HEK293 (cell line): Measurements from ENCODE around the gene PRG2.

ENCODE experiments used
- CTCF ChIA-PET: fragments of 350-600 bp; formaldehyde crosslinking; extraction: SDS; loops from one replicate; lab custom pipeline; 2021; ENCODE audit warnings: antibody characterized with exemption; lab: Yijun Ruan, JAX
- POLR2A ChIA-PET: fragments of 300-600 bp; formaldehyde crosslinking; extraction: SDS; loops from one replicate; lab custom pipeline; 2020; ENCODE audit warnings: antibody characterized with exemption, inconsistent platforms; lab: Yijun Ruan, JAX
- H3K27ac ChIP-seq: fragments of 200-500 bp; sonication (Bioruptor generic); 2 replicates; pipeline ENCODE4 v1.5.1; 2014; ENCODE audit warnings: low read depth, low read length, control low read depth, inconsistent platforms; ENCODE audit errors: extremely low read depth
- H3K36me3 ChIP-seq, 2 experiments: fragments of 200-500 bp in 1 of 2; sonication (Bioruptor generic) in 1 of 2; 1 replicate in 1 of 2; 2 replicates in 1 of 2; pipeline ENCODE4 v1.5.1; 2014 to 2017; ENCODE audit warnings: inconsistent platforms in 2 of 2, low read length in 2 of 2; ENCODE audit not compliant: control insufficient read depth in 2 of 2, insufficient read depth in 1 of 2
- H3K4me1 ChIP-seq: fragments of 200-500 bp; sonication (Bioruptor generic); 2 replicates; pipeline ENCODE4 v1.5.1; 2014; ENCODE audit warnings: mild to moderate bottlenecking, low read length, inconsistent platforms; ENCODE audit not compliant: control insufficient read depth, insufficient read depth
- H3K4me3 ChIP-seq: 2 replicates; pipeline ENCODE4 v1.5.1; 2011; ENCODE audit warnings: low read depth, mild to moderate bottlenecking, control low read depth, low read length, moderate library complexity
- H3K9me3 ChIP-seq: fragments of 200-500 bp; sonication (Bioruptor generic); 2 replicates; pipeline ENCODE4 v1.5.1; 2014; ENCODE audit warnings: low read depth, low read length, inconsistent platforms; ENCODE audit not compliant: control insufficient read depth, insufficient read depth
- CTCF ChIP-seq: fragments of 450-650 bp; formaldehyde crosslinking; IDR thresholded peaks from 2 replicates; pipeline ENCODE4 v1.5.1; 2016; ENCODE audit warnings: missing biosample characterization, missing genetic modification characterization
- GLIS1 ChIP-seq: fragments of 450-650 bp; formaldehyde crosslinking; IDR thresholded peaks from 2 replicates; pipeline ENCODE4 v1.5.1; 2016; ENCODE audit warnings: missing biosample characterization, missing genetic modification characterization
- PATZ1 ChIP-seq: fragments of 450-650 bp; formaldehyde crosslinking; IDR thresholded peaks from 2 replicates; pipeline ENCODE4 v1.5.1; 2016; ENCODE audit warnings: missing biosample characterization, missing genetic modification characterization
- PRDM10 ChIP-seq: fragments of 450-650 bp; formaldehyde crosslinking; IDR thresholded peaks from 2 replicates; pipeline ENCODE4 v1.5.1; 2016; ENCODE audit warnings: missing biosample characterization, missing genetic modification characterization
- ZNF184 ChIP-seq: fragments of 450-650 bp; IDR thresholded peaks from 2 replicates; pipeline ENCODE4 v1.5.1; 2018; ENCODE audit warnings: missing biosample characterization, mild to moderate bottlenecking, missing genetic modification characterization
- ZNF221 ChIP-seq: fragments of 450-650 bp; formaldehyde crosslinking; IDR thresholded peaks from 2 replicates; pipeline ENCODE4 v1.5.1; 2017; ENCODE audit warnings: missing biosample characterization, missing genetic modification characterization, borderline replicate concordance
- ZNF37A ChIP-seq: fragments of 450-650 bp; IDR thresholded peaks from 2 replicates; pipeline ENCODE4 v1.5.1; 2018; ENCODE audit warnings: missing biosample characterization, missing genetic modification characterization
- ZNF624 ChIP-seq: fragments of 450-650 bp; formaldehyde crosslinking; IDR thresholded peaks from 2 replicates; pipeline ENCODE4 v1.5.1; 2017; ENCODE audit warnings: missing biosample characterization, missing genetic modification characterization
- ZNF654 ChIP-seq: fragments of 450-650 bp; formaldehyde crosslinking; IDR thresholded peaks from 2 replicates; pipeline ENCODE4 v1.5.1; 2016; ENCODE audit warnings: low read depth, missing biosample characterization, missing genetic modification characterization
- TF ChIP-seq, protein P1 (sequence below): fragments of 450-650 bp; formaldehyde crosslinking; IDR thresholded peaks from 2 replicates; pipeline ENCODE4 v1.5.1; 2016; ENCODE audit warnings: missing biosample characterization, missing genetic modification characterization

Gene PRG2

GRCh38 chr11:57347336-57347735 is 43.1 kb downstream of the PRG2 start:
- ChIA-PET CTCF (interaction anchor here (0.9 to 2.5 kb wide), 3 partner anchors 110 to 453 kb away, joined by 3 to 20 read pairs (median 4); no protein-coding TSS in a partner anchor), POLR2A (no interaction called here)
- no peaks in the 10 kb centered on the region for H3K9me3 ChIP-seq
- H3K4me1 ChIP-seq, result no peaks in the 10 kb centered on the region
- peak; percentile 24; the same call in 1 of the 2 replicates for TF ChIP-seq GLIS1
- no peak for TF ChIP-seq ZNF37A (tag by site-specific recombination)
- no peak overlapping the region for H3K27ac ChIP-seq
- H3K4me3 ChIP-seq, result no peak overlapping the region
- H3K36me3 ChIP-seq, result no peaks in the 10 kb centered on the region

DNA sequence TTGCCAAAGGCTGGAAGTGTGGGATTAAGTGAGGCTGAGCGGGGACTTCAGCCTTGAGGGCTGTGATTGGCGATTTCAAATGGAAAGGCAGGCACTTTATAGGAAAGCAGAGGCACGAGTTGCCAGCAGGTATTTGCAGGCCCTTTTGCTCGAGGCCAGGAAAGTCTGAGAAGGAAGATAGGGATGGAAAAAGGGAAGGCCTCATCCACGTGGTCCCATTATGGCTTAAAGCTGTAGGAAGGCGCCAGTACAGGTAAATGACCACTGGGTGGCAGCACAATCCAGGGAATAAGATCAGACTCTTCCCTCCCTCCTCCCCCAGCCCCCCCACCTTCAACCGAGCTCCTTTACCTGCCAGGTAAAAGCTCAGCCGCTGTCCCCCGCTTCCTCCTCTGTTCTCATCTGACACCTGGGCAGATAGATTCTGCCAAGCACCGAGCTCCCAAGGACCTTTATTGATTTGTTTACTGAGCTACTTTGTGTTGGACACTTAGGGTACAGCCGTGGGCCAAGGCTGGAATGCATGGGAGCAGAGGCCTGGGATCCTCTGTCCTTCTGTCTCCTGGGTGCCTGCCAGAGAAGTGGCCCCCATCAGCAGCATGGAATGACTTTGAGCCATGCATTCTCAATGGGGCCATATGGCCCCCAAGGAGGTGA is 44.8 kb downstream of the PRG2 start:
- POLR2A ChIA-PET, result interaction anchor here (0.7 to 1.1 kb wide), 4 partner anchors 9 to 295 kb away, joined by 4 to 8 read pairs (median 6); partner anchors contain the start of gene SSRP1
- no peak overlapping the region for H3K27ac ChIP-seq
- TF ChIP-seq ZNF221 (tag by site-specific recombination) (no peak), PRDM10 (tag by site-specific recombination) (no peak), ZNF654 (peak; percentile 69), ZNF184 (tag by site-specific recombination) (no peak), CTCF (tag by site-specific recombination) (0 out of 2 replicates have a peak, but pooled peaks have one; percentile 26), ZNF624 (no peak), PATZ1 (0 out of 2 replicates have a peak, but pooled peaks have one; percentile 28)
- no peaks in the 10 kb centered on the region for H3K9me3 ChIP-seq
- H3K4me3 ChIP-seq, result no peak overlapping the region
- H3K4me1 ChIP-seq, result no peaks in the 10 kb centered on the region
- CTCF ChIA-PET, result interaction anchor here (0.5 to 2.0 kb wide), 23 partner anchors 9 to 1179 kb away, joined by 3 to 16 read pairs (median 4); no protein-coding TSS in a partner anchor
- H3K36me3 ChIP-seq, result no peaks in the 10 kb centered on the region

DNA sequence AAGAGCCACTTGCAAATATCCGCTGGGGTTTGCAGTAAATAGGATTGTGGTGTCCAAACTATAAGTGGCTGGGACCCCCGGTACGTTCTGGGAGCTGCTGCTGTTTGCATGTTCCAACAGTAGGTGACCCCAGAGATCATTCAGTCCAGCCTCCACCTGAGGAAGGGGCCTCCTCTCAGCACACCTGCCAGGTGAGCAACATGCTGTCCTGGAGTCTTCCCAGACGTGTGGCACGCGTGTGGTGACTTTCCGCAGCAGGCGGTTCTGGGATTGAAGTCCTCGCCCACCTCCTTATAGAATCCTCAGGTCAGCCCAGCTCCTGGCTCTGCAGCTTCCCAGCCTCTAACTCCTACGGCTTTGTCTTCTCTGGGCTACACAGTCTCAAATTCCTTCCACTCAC is 45.6 kb downstream of the PRG2 start:
- no peaks in the 10 kb centered on the region for H3K36me3 ChIP-seq
- TF ChIP-seq, protein P1, sequence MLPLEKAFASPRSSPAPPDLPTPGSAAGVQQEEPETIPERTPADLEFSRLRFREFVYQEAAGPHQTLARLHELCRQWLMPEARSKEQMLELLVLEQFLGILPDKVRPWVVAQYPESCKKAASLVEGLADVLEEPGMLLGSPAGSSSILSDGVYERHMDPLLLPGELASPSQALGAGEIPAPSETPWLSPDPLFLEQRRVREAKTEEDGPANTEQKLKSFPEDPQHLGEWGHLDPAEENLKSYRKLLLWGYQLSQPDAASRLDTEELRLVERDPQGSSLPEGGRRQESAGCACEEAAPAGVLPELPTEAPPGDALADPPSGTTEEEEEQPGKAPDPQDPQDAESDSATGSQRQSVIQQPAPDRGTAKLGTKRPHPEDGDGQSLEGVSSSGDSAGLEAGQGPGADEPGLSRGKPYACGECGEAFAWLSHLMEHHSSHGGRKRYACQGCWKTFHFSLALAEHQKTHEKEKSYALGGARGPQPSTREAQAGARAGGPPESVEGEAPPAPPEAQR (tag by site-specific recombination), result no peak
- no peaks in the 10 kb centered on the region for H3K9me3 ChIP-seq
- ChIA-PET POLR2A (no interaction called here), CTCF (interaction anchor here (0.5 to 2.0 kb wide), 5 partner anchors 113 to 1179 kb away, joined by 3 to 16 read pairs (median 5); no protein-coding TSS in a partner anchor)
- H3K4me1 ChIP-seq, result no peaks in the 10 kb centered on the region
- H3K4me3 ChIP-seq, result no peak overlapping the region
- no peak overlapping the region for H3K27ac ChIP-seq
